Cortex of kidney (tissue), 1 donor: ENCODE data around the gene KEL.

Experiments
- DNase-seq: peaks from one replicate; lab custom pipeline; 2025; lab: John Stamatoyannopoulos, UW

The KEL gene

GRCh38 chr7:142962991-142963390 is 828 bp upstream of the KEL start:
- DNase-seq = no peak

GRCh38 chr7:142961595-142961972 is 579 bp downstream of the KEL start:
- DNase-seq = no peak

- no peak for DNase-seq
Measured at GRCh38 chr7:142960955-142961512, 1.1 kb downstream of the KEL start.

- DNase-seq = no peak
Measured at GRCh38 chr7:142959202-142959601, 3.0 kb downstream of the KEL start.

- DNase-seq = no peak
Measured at GRCh38 chr7:142957723-142958122, 4.4 kb downstream of the KEL start.

- DNase-seq = no peak
Measured at GRCh38 chr7:142956951-142957623, 5.1 kb downstream of the KEL start.

GRCh38 chr7:142954680-142955268 is 7.4 kb downstream of the KEL start:
- no peak for DNase-seq

GRCh38 chr7:142950235-142950634 is 11.9 kb downstream of the KEL start:
- DNase-seq = no peak

GRCh38 chr7:142948603-142949002 is 13.6 kb downstream of the KEL start:
- no peak for DNase-seq

GRCh38 chr7:142945001-142945400 is 17.2 kb downstream of the KEL start:
- DNase-seq = no peak

GRCh38 chr7:142943706-142944268 is 18.4 kb downstream of the KEL start:
- no peak for DNase-seq

- DNase-seq = no peak
Measured at GRCh38 chr7:142942746-142943145, 19.4 kb downstream of the KEL start.

GRCh38 chr7:142941541-142941940 is 20.6 kb downstream of the KEL start:
- DNase-seq = no peak

- DNase-seq = no peak
Measured at GRCh38 chr7:142940966-142941535, 21.1 kb downstream of the KEL start.

GRCh38 chr7:142939226-142939910 is 22.8 kb downstream of the KEL start, which contains the start of gene LLCFC1:
Gene LLCFC1 (plus strand): TSS chr7:142939484. CDS start chr7:142939622, 138 bp downstream.
- no peak for DNase-seq

GRCh38 chr7:142938611-142939010 is 23.6 kb downstream of the KEL start:
- DNase-seq = no peak

- no peak for DNase-seq
Measured at GRCh38 chr7:142935941-142936565, 26.1 kb downstream of the KEL start.

GRCh38 chr7:142934056-142934455 is 28.1 kb downstream of the KEL start:
- DNase-seq = no peak

- no peak for DNase-seq
Measured at GRCh38 chr7:142933624-142934023, 28.5 kb downstream of the KEL start, which contains the start of gene TRPV5. Gene TRPV5 (minus strand): TSS chr7:142933746. CDS start chr7:142933459, 287 bp downstream.

- DNase-seq = no peak
Measured at GRCh38 chr7:142933092-142933475, 29.1 kb downstream of the KEL start.

- DNase-seq = no peak
Measured at GRCh38 chr7:142932386-142933091, 29.6 kb downstream of the KEL start.
